Activated CD4-positive, alpha-beta T cell treated with anti-CD3 and anti-CD28 coated beads, Interleukin-2, amount 50 U/mL, for 16 hours (primary cell): ENCODE results near the gene OR7C2.
"Not testable (repeated sequence)": the region's sequence is repeated elsewhere in the genome, so short reads cannot be mapped to it uniquely, and the experiment has no call there.

Experiments
- DNase-seq: peaks from one replicate; pipeline ENCODE4 v3.0.0-alpha.2; 2020

OR7C2 gene

GRCh38 chr19:14941189-14941588, at the start of gene OR7C2:
Gene OR7C2, plus strand, starts transcription at chr19:14941489. Its CDS starts 0 bp downstream, at chr19:14941489.
- DNase-seq: no peak

GRCh38 chr19:14901675-14902260, 39.5 kb upstream of the OR7C2 start:
- no peak for DNase-seq

- no peak for DNase-seq
Measured at GRCh38 chr19:14906711-14907110, 34.6 kb upstream of the OR7C2 start.

DNA sequence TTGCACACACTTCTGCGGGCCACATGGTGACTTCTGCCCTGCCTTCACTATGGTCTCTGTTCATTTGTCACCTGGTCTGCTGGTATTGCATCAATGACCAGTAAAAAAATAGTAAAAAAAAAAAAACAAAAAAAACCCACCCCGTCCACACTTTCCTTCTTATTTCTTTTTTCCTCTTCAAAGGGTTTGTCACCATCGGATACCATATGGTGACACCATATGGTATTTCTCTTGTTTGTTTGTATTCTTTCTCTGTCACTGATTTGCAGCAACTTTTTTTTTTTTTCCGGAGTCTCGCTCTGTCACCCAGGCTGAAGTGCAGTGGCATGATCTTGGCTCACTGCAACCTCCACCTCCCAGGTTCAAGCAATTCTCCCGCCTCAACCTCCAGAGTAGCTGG, 26.2 kb upstream of the OR7C2 start:
- DNase-seq: no peak

GRCh38 chr19:14916848-14917247, 24.4 kb upstream of the OR7C2 start:
- DNase-seq: no peak

DNA sequence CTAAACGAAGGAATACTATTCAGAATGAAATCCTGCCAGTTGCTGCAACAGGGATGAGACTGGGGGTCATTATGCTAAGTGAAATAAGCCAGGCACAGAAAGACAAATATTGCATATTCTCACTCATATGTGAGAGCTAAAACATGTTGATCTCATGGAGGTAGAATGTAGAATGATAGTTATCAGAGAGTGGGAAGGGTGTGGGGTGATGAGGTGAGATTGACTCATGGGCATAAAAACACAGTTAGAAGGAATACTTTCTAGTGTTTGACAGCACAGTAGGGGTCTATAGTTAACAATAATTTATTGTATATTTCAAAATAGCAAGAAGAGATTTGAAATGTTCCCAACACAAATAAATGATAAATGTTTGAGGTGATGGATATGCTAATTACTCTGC, 7.8 kb upstream of the OR7C2 start:
- DNase-seq: no peak

- DNase-seq: no peak
Measured at GRCh38 chr19:14940266-14940665, 1.0 kb upstream of the OR7C2 start.

- no peak for DNase-seq
Measured at GRCh38 chr19:14943601-14944000, 2.3 kb downstream of the OR7C2 start.

DNA sequence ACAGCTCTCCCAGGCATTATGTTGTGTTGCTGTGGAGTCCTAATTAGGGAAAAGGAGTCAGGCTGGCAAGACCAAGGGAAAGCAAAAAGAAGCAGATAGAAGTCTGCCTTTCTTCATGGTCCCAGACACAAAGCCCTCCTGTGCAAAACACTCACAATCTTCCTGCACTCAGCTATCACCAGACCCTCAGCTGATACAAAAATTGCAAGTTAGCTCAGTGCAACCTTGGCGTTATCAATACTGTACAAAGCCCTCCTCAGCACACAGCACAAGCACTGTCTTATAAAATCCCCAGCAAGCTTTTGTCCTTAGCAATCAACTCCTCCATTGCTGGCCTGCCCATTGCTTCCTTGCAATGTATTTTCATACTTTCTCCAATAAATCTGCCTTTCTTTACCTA, 3.2 kb downstream of the OR7C2 start:
- DNase-seq: no peak

DNA sequence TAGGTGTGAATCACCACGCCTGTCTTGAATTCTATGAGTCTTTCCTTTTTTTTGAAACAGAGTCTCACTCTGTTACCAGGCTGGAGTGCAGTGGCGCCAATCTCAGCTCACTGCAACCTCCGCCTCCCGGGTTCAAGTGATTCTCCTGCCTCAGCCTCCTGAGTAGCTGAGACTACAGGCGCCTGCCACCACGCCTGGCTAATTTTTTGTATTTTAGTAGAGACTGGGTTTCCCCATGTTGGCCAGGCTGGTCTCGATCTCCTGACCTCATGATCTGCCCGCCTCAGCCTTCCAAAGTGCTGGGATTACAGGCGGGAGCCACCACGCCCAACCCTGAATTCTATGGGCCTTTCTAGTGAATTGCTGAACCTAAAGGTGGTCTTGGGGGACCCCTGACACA, 8.1 kb downstream of the OR7C2 start:
- not testable (repeated sequence) for DNase-seq

GRCh38 chr19:14949876-14950275, 8.6 kb downstream of the OR7C2 start:
- DNase-seq: no peak

DNA sequence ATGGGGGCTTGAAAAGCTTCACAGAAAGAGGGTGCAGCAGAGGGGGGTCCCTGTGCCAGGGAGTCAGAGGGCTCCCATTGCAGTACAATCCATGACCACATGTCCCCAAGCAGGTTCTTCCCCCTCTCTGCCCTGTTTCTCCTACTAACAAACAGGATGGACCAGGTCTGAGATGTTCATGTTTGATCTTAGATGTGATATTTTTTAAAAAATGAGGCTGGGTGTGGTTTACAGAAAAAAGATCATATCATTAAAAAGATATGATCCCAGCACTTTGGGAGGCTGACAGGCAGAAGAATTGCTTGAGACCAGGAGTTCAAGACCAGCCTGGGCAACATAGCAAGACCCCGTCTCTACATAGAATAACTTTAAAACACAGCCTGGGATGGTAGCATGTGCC, 9.1 kb downstream of the OR7C2 start:
- no peak for DNase-seq

DNA sequence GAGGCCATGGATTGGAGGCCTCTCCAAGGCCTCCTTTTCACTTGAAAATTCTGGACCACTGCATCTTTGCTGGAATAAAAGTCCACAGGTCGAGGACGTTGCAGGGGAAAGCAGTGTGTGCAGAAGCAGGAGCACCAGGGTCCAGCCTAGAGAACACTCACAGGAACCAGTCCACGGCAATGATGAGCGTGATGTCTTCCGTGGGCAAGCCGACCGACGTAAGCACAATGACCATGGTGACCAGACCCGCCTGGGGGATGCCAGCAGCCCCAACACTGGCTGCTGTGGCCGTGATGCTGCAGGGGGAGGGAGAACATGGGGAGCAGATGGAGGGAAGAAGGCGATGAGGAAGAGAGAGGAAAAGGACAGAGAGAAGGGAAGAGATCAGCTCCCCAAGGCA, 11.5 kb downstream of the OR7C2 start:
- no peak for DNase-seq

GRCh38 chr19:14954071-14954655, 12.9 kb downstream of the OR7C2 start:
- no peak for DNase-seq

DNA sequence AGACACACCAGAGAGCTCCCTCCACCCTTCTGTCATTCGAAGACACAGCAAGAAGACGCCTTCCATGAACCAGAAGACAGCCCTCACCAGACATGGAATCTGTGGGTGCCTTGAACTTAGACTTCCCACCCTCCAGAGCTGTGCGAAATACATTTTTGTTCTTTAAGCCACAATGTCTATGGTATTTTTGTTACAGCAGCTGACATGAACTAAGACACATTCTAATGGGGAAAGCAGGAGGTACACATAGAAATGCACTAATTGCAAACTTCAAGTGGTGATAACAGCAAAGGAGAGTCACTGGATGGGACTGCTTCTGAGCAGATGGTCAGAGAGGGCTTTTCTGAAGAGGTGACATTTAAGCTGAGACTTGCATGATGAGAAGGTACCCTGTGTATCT, 16.2 kb downstream of the OR7C2 start:
- no peak for DNase-seq

GRCh38 chr19:14959263-14959662, 18.0 kb downstream of the OR7C2 start:
- DNase-seq: no peak

DNA sequence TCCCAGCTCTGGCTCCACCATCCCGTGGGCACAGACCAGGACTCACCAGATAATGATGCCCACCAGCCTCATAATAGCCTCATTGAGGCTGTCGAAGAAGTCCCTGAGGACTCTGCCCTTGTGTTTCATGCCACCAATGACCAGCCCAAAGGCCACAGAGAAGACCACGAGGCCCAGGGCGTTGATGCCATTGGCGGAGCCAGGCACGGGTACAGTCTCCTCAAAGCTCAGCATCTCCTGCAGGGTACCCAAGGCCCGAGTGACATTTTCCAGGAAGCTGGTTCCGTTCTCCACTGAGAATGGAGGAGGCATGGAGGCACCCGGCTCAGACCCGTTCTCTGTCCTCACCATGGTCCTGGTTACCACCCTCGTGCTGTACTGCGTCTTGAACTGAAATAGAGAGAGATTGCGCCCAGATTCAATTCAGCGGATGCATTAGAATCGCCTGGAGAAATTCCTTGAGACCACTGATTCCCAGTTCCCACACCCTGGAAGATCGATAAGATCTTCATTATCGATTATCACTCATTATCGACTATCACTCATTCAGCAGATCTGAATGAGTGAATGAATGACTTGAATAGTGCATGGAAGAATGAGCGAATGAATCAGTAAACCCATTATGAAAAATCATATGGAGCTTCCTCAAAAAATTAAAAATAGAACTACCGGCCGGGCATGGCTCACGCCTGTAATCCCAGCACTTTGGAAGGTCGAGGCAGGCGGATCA, 20.8 kb downstream of the OR7C2 start:
- no peak for DNase-seq

DNA sequence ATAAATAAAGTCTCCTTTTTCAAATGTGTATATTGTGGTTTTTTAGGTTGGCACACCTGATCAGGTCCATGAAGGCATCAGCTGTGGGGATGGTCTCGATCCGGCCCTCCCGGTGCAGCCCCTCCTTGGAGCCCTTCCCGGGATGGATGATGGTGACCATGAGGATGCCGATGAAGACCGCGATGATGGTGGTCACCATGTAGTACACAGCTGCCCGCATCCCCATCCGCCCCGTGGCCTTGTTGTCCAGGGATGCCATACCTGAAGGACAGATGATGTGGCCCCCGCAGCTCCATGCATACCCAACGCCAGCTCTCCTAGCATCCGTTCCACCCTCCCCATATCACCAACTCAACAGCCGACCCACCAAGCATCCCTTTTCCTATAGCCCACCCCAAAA, 27.0 kb downstream of the OR7C2 start:
- DNase-seq: no peak

- DNase-seq: no peak
Measured at GRCh38 chr19:14971474-14971873, 30.2 kb downstream of the OR7C2 start.

DNA sequence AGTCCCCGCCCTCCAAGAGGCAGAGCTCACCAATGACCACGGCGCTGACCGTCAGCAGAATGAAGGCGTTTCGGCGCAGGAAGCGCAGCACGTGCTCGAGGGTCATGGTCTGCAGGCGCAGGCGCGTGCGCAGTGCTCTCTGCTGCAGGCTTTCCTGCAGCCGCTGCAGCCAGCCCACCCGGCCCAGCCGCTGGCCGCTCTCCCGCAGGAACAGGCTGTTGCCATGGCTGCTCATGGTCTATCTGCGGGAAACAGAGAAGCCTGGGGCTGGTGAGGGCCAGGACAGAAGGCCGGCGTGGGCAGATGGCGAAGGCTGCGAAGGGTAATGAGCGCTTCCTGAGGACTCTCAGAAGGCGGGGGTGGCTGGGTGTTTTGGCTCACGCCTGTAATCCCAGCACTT, 31.4 kb downstream of the OR7C2 start:
- DNase-seq: no peak

- no peak for DNase-seq
Measured at GRCh38 chr19:14974488-14974887, 33.2 kb downstream of the OR7C2 start.

GRCh38 chr19:14977128-14977527, 35.8 kb downstream of the OR7C2 start:
- no peak for DNase-seq

DNA sequence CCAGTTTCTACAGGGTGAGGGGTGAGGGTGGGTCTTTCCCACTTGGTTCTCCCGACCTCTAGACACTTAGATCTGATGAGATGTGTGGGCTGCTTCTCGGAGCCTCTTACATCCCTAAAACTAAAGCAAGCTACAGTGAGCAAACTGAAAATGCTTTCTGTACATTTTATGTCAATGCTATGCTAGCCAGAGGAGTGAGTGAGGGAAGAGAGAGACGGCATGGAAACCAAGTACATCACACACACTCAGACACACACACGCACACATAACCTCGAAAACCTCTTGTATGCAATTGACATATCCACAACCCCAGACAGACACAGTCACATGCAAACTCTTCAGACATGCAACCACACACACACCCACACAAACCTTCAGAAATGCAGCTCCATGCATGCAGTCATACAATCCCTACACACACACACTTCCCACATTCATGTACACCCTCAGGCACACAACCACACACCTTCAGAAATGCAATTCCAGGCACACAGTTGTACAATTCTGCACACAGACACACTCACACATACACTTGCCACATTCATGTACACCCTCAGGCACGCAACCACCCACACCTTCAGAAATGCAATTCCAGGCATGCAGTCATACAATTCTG, 37.0 kb downstream of the OR7C2 start:
- no peak for DNase-seq
